MV-4-11 (cell line): Measurements from ENCODE around the gene AP1S1.

ENCODE experiments used
- DNase-seq: peaks from one replicate; lab custom pipeline; 2025; lab: John Stamatoyannopoulos, UW

The AP1S1 gene

GRCh38 chr7:101159696-101160674 lies 5.7 kb downstream of the AP1S1 start:
- DNase-seq = no peak

- DNase-seq = no peak
Measured at GRCh38 chr7:101160910-101161309, 6.6 kb downstream of the AP1S1 start.

- no peak for DNase-seq
Measured at GRCh38 chr7:101161692-101162471, 7.6 kb downstream of the AP1S1 start.

GRCh38 chr7:101162551-101163278 lies 8.4 kb downstream of the AP1S1 start:
- peak; percentile 61 for DNase-seq

- no peak for DNase-seq
Measured at GRCh38 chr7:101163279-101164070, 9.2 kb downstream of the AP1S1 start.

- DNase-seq = peak; percentile 25
Measured at GRCh38 chr7:101164071-101164840, 10.0 kb downstream of the AP1S1 start.

GRCh38 chr7:101165075-101165957 lies 11.0 kb downstream of the AP1S1 start, which contains the start of gene VGF:
Gene VGF (minus strand): TSS chr7:101165569. CDS start chr7:101164843, 726 bp downstream.
- DNase-seq = peak; percentile 94

- DNase-seq = no peak
Measured at GRCh38 chr7:101165958-101166647, 11.8 kb downstream of the AP1S1 start.

GRCh38 chr7:101166648-101166908 lies 12.3 kb downstream of the AP1S1 start:
- no peak for DNase-seq

GRCh38 chr7:101166909-101167644 lies 12.8 kb downstream of the AP1S1 start:
- no peak for DNase-seq

- DNase-seq = no peak
Measured at GRCh38 chr7:101167645-101168411, 13.6 kb downstream of the AP1S1 start.

GRCh38 chr7:101168412-101169049 lies 14.3 kb downstream of the AP1S1 start:
- DNase-seq = no peak

GRCh38 chr7:101169110-101169837 lies 15.0 kb downstream of the AP1S1 start:
- no peak for DNase-seq

- peak; percentile 74 for DNase-seq
Measured at GRCh38 chr7:101169838-101170551, 15.7 kb downstream of the AP1S1 start.

- DNase-seq = peak; percentile 17
Measured at GRCh38 chr7:101170617-101171441, 16.6 kb downstream of the AP1S1 start.
